Endothelial cell of umbilical vein (primary cell): ENCODE measurements around the gene DDX53. TPM values are rescaled to one million over a fixed set of nuclear protein-coding genes. Genes with fewer than 3 reads are reported as not detected.

Experiments
- BruUV-seq: library from RNA; stranded (reverse); fragments of 400-500 nt; replicated peaks from 2 replicates; lab custom pipeline; 2021; lab: Mats Ljungman, UMichigan
- CTCF ChIA-PET: fragments of 300-600, 350-600 bp; sonication (Branson Sonifier 250); formaldehyde crosslinking; loops from one replicate; lab custom pipeline; 2021; ENCODE audit warnings: antibody characterized with exemption, inconsistent platforms; lab: Charles Lee
- POLR2A ChIA-PET: fragments of 300-600, 350-600 bp; sonication (Branson Sonifier 250); formaldehyde crosslinking; loops from one replicate; lab custom pipeline; 2021; ENCODE audit warnings: antibody characterized with exemption, inconsistent platforms; lab: Charles Lee
- DNase-seq: peaks from one replicate; pipeline ENCODE4 v3.0.0-alpha.2; 2011; ENCODE audit warnings: low read depth, low spot score
- FAIRE-seq: peaks from 2 replicates; lab custom pipeline; 2011; peaks lifted over from hg19 to GRCh38; lab: Jason Lieb, UNC
- H2AFZ ChIP-seq: 2 replicates; pipeline ENCODE4 v1.6.0; 2012; ENCODE audit warnings: low read depth, low read length, control low read depth, inconsistent platforms
- H3K27ac ChIP-seq: 2 replicates; pipeline ENCODE4 v1.5.1; 2011; ENCODE audit warnings: low read depth, mild to moderate bottlenecking, control low read depth, low read length, moderate library complexity; ENCODE audit not compliant: insufficient read depth
- H3K27me3 ChIP-seq, 2 experiments: 2 replicates each; pipeline versions ENCODE4 v1.6.0 to v1.6.1; 2011; ENCODE audit warnings: low read length in 2 of 2, mixed read lengths in 1 of 2; ENCODE audit not compliant: control insufficient read depth in 2 of 2, insufficient read depth in 2 of 2
- H3K36me3 ChIP-seq, 2 experiments: 2 replicates in 1 of 2; 3 replicates in 1 of 2; pipeline ENCODE4 v1.5.1; 2011; ENCODE audit warnings: low read length in 2 of 2, mild to moderate bottlenecking in 1 of 2, moderate library complexity in 1 of 2; ENCODE audit not compliant: control insufficient read depth in 2 of 2, insufficient read depth in 2 of 2; ENCODE audit errors: extremely low read depth in 1 of 2
- H3K4me1 ChIP-seq: 3 replicates; pipeline ENCODE4 v1.5.1; 2011; ENCODE audit warnings: mild to moderate bottlenecking, low read length; ENCODE audit not compliant: control insufficient read depth, insufficient read depth; ENCODE audit errors: extremely low read depth
- H3K4me2 ChIP-seq: 2 replicates; pipeline ENCODE4 v1.6.1; 2011; ENCODE audit warnings: low read length, control low read depth, mixed read lengths; ENCODE audit not compliant: insufficient read depth
- H3K4me3 ChIP-seq, 3 experiments: fragments of 200-600 bp in 1 of 3; sonication (generic), shearing (Covaris generic) in 1 of 3; replicated peaks in 1 of 3; 2 replicates each; pipeline ENCODE4 v1.5.1; 2011 to 2016; ENCODE audit warnings: control low read depth in 3 of 3, low read length in 3 of 3, mild to moderate bottlenecking in 2 of 3, inconsistent platforms in 1 of 3, low read depth in 1 of 3, moderate library complexity in 1 of 3; ENCODE audit not compliant: insufficient read depth in 1 of 3
- H3K79me2 ChIP-seq: 2 replicates; pipeline ENCODE4 v1.6.0; 2012; ENCODE audit warnings: low read length, inconsistent platforms; ENCODE audit not compliant: control insufficient read depth, insufficient read depth
- H3K9ac ChIP-seq: replicated peaks from 2 replicates; pipeline ENCODE3; 2011; ENCODE audit warnings: low read length, control low read depth; ENCODE audit not compliant: insufficient read depth; ENCODE audit errors: extremely low read depth
- H3K9me1 ChIP-seq: replicated peaks from 3 replicates; pipeline ENCODE4 v1.6.0; 2011; ENCODE audit warnings: mild to moderate bottlenecking, low read length; ENCODE audit not compliant: control insufficient read depth, insufficient read depth; ENCODE audit errors: extremely low read depth
- H3K9me3 ChIP-seq: replicated peaks from 2 replicates; pipeline ENCODE4 v1.5.1; 2012; ENCODE audit warnings: low read length, inconsistent platforms; ENCODE audit not compliant: control insufficient read depth, insufficient read depth
- H4K20me1 ChIP-seq: replicated peaks from 2 replicates; pipeline ENCODE3; 2011; ENCODE audit warnings: mild to moderate bottlenecking, low read length; ENCODE audit not compliant: control insufficient read depth, insufficient read depth; ENCODE audit errors: extremely low read depth
- EZH2 ChIP-seq: IDR thresholded peaks from 2 replicates; pipeline ENCODE4 v1.6.1; 2012; ENCODE audit warnings: borderline replicate concordance, low read depth, mild to moderate bottlenecking, moderate library complexity, low read length, inconsistent platforms; ENCODE audit not compliant: severe bottlenecking
- FOS ChIP-seq: IDR thresholded peaks from 2 replicates; pipeline ENCODE4 v1.6.1; 2011; ENCODE audit warnings: mild to moderate bottlenecking, low read length, moderate library complexity, borderline replicate concordance; ENCODE audit not compliant: insufficient read depth
- GATA2 ChIP-seq: IDR thresholded peaks from 2 replicates; pipeline ENCODE4 v1.7.0; 2011; ENCODE audit warnings: low read depth, mild to moderate bottlenecking, moderate library complexity, mixed read lengths, low read length; ENCODE audit not compliant: insufficient read length, insufficient read depth
- JUN ChIP-seq: IDR thresholded peaks from 2 replicates; pipeline ENCODE4 v1.6.1; 2011; ENCODE audit warnings: borderline replicate concordance, low read depth; ENCODE audit not compliant: insufficient read length, insufficient read depth
- MYC ChIP-seq: IDR thresholded peaks from one replicate; pipeline ENCODE4 v1.6.1; 2011; ENCODE audit warnings: mild to moderate bottlenecking, low read depth, low read length
- POLR2A ChIP-seq: IDR thresholded peaks from 2 replicates; pipeline ENCODE4 v1.6.1; 2012; ENCODE audit warnings: low read depth, mild to moderate bottlenecking, control low read depth, low read length
- POLR2AphosphoS5 ChIP-seq: IDR thresholded peaks from 2 replicates; pipeline ENCODE4 v1.6.1; 2012; ENCODE audit warnings: low read depth, mild to moderate bottlenecking, control low read depth, low read length, moderate library complexity; ENCODE audit not compliant: insufficient read depth
- dilution Hi-C: fragments of 300-500 bp; cut with MboI; formaldehyde crosslinking; loops from one replicate; pipeline ENCODE4 v1.15.0; 2019; ENCODE audit warnings: low sequenced_read_pairs; ENCODE audit not compliant: extremely low pct_ligation_motif_present
- intact Hi-C: fragments of 100-400 bp; cut with micrococcal nuclease; formaldehyde crosslinking; loops from one replicate; pipeline ENCODE4 v1.10.0; 2022
- polyA plus RNA-seq, 4 experiments: library from polyadenylated mRNA; depleted of rRNA in 3 of 4; stranded (reverse) in 3 of 4; unstranded in 1 of 4; fragments of >200 nt; gene quantifications; 2 replicates each; pipeline versions ENCODE4 v1.2.1 to v1.2.3, GENCODE V29; 2011 to 2012; ENCODE audit warnings: missing spikeins in 1 of 4
- total RNA-seq: library from RNA; stranded (reverse); gene quantifications from 2 replicates; pipeline ENCODE4 v1.2.3, GENCODE V29; 2021
- TF ChIP-seq, protein P1 (sequence below), 2 donors: IDR thresholded peaks; 1 replicate in 1 of 2; 2 replicates in 1 of 2; pipeline ENCODE4 v1.5.1; 2011; ENCODE audit warnings: low read length in 2 of 2, mild to moderate bottlenecking in 2 of 2, moderate library complexity in 2 of 2, control low read depth in 1 of 2, inconsistent platforms in 1 of 2, low read depth in 1 of 2; ENCODE audit not compliant: insufficient read depth in 1 of 2; ENCODE audit errors: extremely low read depth in 1 of 2
- TF ChIP-seq, protein P2 (sequence below): IDR thresholded peaks from 2 replicates; pipeline ENCODE4 v1.6.1; 2011; ENCODE audit not compliant: insufficient read depth, insufficient read length

The DDX53 gene
- total and polyA plus RNA-seq, 2 donors (not counting 3 experiments of a cell fraction or from before 2014, with no cell fraction given), result not detected

DNA sequence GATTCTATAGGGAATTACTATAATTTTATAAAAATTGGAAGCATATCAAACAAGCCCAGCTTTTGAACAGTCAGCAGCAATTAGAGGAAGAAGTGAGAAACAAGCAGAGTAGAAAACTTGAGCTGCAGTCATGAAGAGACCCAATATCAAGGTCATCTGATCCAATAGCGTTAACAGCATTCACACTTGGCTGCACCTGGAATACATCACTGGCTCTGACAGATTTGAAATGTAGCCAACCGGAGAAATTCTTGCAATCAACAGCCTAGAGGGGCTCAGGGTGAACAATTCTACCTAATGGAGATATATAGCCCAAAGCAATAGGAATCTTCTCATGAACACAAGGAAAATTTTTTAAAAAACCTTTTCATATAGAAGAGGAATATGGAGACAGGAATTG lies 13.6 kb downstream of the DDX53 start:
- Histone ChIP-seq H3K27ac (no peak overlapping the region), H3K36me3 (no peaks in the 10 kb centered on the region), H4K20me1 (no peaks in the 10 kb centered on the region), H3K9me1 (no peaks in the 10 kb centered on the region), H3K9me3 (no peaks in the 10 kb centered on the region), H3K4me3 (no peak overlapping the region), H3K4me1 (no peaks in the 10 kb centered on the region), H3K27me3 (no peaks in the 10 kb centered on the region), H3K9ac (no peak overlapping the region), H3K79me2 (no peaks in the 10 kb centered on the region), H3K4me2 (no peak overlapping the region), H2AFZ (no peak overlapping the region)
- dilution Hi-C loops, result no loop called here
- ChIA-PET CTCF (no interaction called here), POLR2A (no interaction called here)
- no peak for TF ChIP-seq EZH2
- TF ChIP-seq JUN, result no peak
- no peak for TF ChIP-seq POLR2AphosphoS5
- TF ChIP-seq GATA2, result no peak
- no peak for TF ChIP-seq POLR2A
- TF ChIP-seq, protein P1, sequence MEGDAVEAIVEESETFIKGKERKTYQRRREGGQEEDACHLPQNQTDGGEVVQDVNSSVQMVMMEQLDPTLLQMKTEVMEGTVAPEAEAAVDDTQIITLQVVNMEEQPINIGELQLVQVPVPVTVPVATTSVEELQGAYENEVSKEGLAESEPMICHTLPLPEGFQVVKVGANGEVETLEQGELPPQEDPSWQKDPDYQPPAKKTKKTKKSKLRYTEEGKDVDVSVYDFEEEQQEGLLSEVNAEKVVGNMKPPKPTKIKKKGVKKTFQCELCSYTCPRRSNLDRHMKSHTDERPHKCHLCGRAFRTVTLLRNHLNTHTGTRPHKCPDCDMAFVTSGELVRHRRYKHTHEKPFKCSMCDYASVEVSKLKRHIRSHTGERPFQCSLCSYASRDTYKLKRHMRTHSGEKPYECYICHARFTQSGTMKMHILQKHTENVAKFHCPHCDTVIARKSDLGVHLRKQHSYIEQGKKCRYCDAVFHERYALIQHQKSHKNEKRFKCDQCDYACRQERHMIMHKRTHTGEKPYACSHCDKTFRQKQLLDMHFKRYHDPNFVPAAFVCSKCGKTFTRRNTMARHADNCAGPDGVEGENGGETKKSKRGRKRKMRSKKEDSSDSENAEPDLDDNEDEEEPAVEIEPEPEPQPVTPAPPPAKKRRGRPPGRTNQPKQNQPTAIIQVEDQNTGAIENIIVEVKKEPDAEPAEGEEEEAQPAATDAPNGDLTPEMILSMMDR (IDR thresholded peaks at IDR 0.05; ENCODE audit: extremely low read depth in 1 of 2, insufficient read depth in 1 of 2, low read depth in 1 of 2, low read length in 2 of 2), result no peak
- TF ChIP-seq MYC, result no peak
- TF ChIP-seq FOS, result no peak
- TF ChIP-seq, protein P2, sequence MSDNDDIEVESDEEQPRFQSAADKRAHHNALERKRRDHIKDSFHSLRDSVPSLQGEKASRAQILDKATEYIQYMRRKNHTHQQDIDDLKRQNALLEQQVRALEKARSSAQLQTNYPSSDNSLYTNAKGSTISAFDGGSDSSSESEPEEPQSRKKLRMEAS, result no peak
- intact Hi-C loops, result no loop called here
- FAIRE-seq (no peak), DNase-seq (no peak)
- no TSS peak for BruUV-seq
